Thymus (tissue), 11 donors: ENCODE results near the gene MTFR1L. TPM values are rescaled to one million over a fixed set of nuclear protein-coding genes. Genes with fewer than 3 reads are reported as not detected.
"Not testable (repeated sequence)": the region's sequence is repeated elsewhere in the genome, so short reads cannot be mapped to it uniquely, and the experiment has no call there.

Experiments
- DNase-seq, 9 donors: peaks; one replicate each; pipeline ENCODE4 v3.0.0-alpha.2; 2013; ENCODE audit warnings: low spot score in 9 of 9, low read depth in 6 of 9, missing footprints in 1 of 9
- H3K27ac ChIP-seq, 2 donors: one replicate each; pipeline ENCODE4 v1.5.1; 2013; ENCODE audit warnings: control low read depth in 1 of 2, low read depth in 1 of 2, low read length in 1 of 2, mild to moderate bottlenecking in 1 of 2, moderate library complexity in 1 of 2
- H3K27me3 ChIP-seq, 2 donors: one replicate each; pipeline ENCODE4 v1.5.1; 2013; ENCODE audit warnings: low read length in 1 of 2; ENCODE audit not compliant: control insufficient read depth in 2 of 2, insufficient read depth in 1 of 2
- H3K36me3 ChIP-seq, 2 donors: one replicate each; pipeline ENCODE4 v1.5.1; 2013; ENCODE audit warnings: low read length in 1 of 2, mild to moderate bottlenecking in 1 of 2, moderate library complexity in 1 of 2; ENCODE audit not compliant: control insufficient read depth in 2 of 2, insufficient read depth in 2 of 2
- H3K4me1 ChIP-seq, 2 donors: one replicate each; pipeline ENCODE4 v1.5.1; 2013; ENCODE audit warnings: low read length in 2 of 2; ENCODE audit not compliant: control insufficient read depth in 2 of 2, insufficient read depth in 2 of 2
- H3K4me3 ChIP-seq, 2 donors: one replicate each; pipeline ENCODE4 v1.5.1; 2013; ENCODE audit warnings: low read length in 2 of 2, control low read depth in 1 of 2, mild to moderate bottlenecking in 1 of 2
- H3K9me3 ChIP-seq, 2 donors: one replicate each; pipeline ENCODE4 v1.5.1; 2013; ENCODE audit warnings: low read length in 1 of 2, mild to moderate bottlenecking in 1 of 2; ENCODE audit not compliant: control insufficient read depth in 2 of 2, insufficient read depth in 1 of 2
- WGBS: extraction: QIAGEN DNeasy Blood & Tissue Kit; methylation state at CpG from one replicate; pipeline ENCODE4 v1.1.7; 2013; 5-methylcytosine and 5-hydroxymethylcytosine counted together
- polyA plus RNA-seq: library from polyadenylated mRNA; stranded (reverse); fragments of 200-250 nt; gene quantifications from one replicate; pipeline ENCODE4 v1.2.3, GENCODE V29; 2013
- total RNA-seq: library from RNA; stranded (reverse); fragments of 120-200 nt; gene quantifications from one replicate; pipeline ENCODE4 v1.2.4, GENCODE V29; 2013
- donor health status: healthy.

MTFR1L gene
- total and polyA plus RNA-seq, 2 donors, result 21.5 to 53.9 TPM

DNA sequence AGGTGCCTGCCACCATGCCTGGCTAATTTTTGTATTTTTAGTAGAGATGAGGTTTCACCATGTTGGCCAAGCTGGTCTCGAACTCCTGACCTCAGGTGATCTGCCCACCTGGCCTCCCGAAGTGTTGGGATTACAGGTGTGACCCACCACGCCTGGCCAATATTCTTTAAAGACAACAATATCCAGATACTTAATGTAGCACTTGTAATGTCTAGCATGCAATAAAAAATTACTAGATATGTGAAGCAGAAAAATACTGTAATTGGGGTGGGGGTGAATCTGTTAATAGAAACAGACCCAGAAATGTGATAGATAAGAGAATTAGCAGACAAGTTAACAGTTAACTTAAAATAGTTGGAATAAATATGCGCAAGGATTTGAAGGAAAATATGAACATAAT lies 20.1 kb downstream of the MTFR1L start:
- H3K4me3 ChIP-seq, H3K27me3 ChIP-seq, H3K4me1 ChIP-seq, H3K9me3 ChIP-seq, DNase-seq, H3K27ac ChIP-seq: not testable (repeated sequence)
- H3K36me3 ChIP-seq, result peaks cover 0 to 11% of the 10 kb centered on the region in 2 donors
- WGBS, result 99% methylated on average over 4 of the region's 4 CpGs

DNA sequence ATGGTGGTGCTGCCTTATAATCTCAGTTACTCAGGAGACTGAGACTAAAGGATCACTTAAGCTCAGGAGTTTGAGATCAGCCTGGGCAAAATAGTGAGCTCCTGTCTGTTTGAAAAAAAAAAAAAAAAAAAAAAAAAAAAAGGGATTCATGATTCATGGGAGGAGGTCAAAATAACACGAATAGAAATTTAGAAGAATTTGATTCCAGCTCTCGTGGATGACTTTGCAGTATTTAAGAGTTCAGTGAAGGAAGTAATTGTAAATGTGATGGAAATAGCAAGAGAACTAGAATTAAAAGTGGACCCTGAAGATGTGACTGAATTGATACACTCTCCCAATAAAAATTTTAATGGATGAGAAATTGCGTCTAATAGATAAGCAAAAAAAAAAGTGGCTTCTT lies 23.7 kb downstream of the MTFR1L start:
- Histone ChIP-seq H3K4me3 (no peak overlapping the region), H3K36me3 (no peaks in the 10 kb centered on the region), H3K4me1 (no peaks in the 10 kb centered on the region), H3K9me3 (no peaks in the 10 kb centered on the region), H3K27me3 (no peaks in the 10 kb centered on the region), H3K27ac (no peak overlapping the region)
- no peak for DNase-seq
- WGBS, result 88% methylated on average over 3 of the region's 3 CpGs

DNA sequence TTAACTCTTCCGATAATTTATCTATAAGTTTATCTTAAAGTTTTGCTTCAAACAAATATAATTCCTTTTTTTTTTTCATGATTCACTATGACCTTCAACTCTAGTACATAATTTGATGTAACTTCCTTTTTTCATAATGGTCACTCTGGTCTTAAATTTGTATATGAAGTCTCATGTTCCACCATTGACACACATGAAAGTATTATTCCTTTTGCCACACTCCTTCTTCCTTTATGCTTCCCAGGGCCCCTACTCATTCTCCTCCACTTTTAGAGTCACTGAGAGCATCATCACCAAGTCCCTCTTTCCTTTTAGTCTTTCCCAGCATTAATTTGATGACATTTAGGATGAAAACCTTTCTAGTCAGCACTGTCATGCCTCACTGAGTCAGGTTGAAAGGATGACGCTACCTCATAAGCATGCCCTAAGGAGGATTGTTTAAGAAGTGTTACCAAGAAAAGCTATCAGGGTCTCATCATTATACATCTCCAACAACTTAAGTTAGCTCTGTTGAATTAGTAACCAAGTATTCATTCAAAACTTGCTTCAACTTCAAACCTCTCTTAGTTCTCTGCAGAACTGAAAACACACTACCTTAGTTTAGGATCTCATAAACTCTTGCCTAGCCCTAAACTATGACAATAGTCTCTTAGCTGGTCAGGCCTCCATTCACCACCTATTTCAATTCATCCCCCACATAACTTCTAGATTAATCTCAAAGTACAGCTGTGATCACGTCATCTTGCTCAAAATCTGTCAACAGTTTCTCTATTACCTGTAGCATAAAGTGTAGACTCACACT lies 25.0 kb downstream of the MTFR1L start:
- no peaks in the 10 kb centered on the region for H3K27me3 ChIP-seq
- no peaks in the 10 kb centered on the region for H3K9me3 ChIP-seq
- H3K36me3 ChIP-seq, result no peaks in the 10 kb centered on the region
- 97% methylated on average over 3 of the region's 3 CpGs for WGBS
- no peak overlapping the region for H3K4me3 ChIP-seq
- no peaks in the 10 kb centered on the region for H3K4me1 ChIP-seq
- no peak overlapping the region for H3K27ac ChIP-seq
- DNase-seq, result no peak

DNA sequence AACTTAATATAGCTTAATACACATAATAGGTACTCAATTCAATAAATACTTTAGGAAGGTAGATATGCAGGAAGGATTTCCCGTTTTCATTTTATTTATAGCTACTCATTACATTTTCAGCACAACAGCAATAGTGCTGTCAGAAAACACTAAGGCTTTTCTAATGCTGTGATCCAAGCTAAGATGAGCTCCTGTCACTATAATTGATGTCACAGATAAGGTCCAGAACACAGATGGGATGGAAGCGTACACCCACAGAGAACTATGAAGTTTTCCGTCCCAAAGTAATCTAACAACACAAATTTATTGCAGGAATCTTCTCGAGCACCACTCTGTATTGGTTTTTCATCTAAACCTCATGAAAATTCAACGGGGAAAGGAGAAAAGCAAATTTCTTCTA lies 25.9 kb downstream of the MTFR1L start:
- no peak for DNase-seq
- H3K4me1 ChIP-seq, result no peaks in the 10 kb centered on the region
- whole genome bisulfite sequencing, result 91% methylated on average over 5 of the region's 5 CpGs
- no peaks in the 10 kb centered on the region for H3K36me3 ChIP-seq
- H3K9me3 ChIP-seq, result no peaks in the 10 kb centered on the region
- H3K27ac ChIP-seq, result no peak overlapping the region
- H3K27me3 ChIP-seq, result no peaks in the 10 kb centered on the region
- H3K4me3 ChIP-seq, result no peak overlapping the region

DNA sequence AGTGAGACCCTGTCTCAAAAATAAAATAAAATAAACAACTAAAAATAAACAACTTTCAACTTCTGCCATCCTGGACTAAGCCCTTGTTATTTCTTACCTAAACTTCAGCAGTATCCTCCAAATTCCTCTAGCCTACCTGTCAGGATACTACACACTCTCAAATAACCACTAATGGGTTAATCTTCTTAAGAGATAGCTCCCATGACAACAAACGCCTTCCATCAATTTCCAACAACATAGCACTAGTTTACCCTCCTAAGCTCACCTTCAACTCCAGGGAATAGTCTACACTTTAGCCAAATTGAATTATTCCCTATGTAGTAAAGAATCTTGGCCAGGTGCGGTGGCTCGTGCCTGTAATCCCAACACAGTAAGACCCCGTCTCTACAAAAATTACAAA lies 28.2 kb downstream of the MTFR1L start:
- Histone ChIP-seq H3K36me3 (no peaks in the 10 kb centered on the region), H3K27ac (no peak overlapping the region), H3K4me1 (no peaks in the 10 kb centered on the region), H3K9me3 (no peaks in the 10 kb centered on the region), H3K27me3 (no peaks in the 10 kb centered on the region), H3K4me3 (no peak overlapping the region)
- no peak for DNase-seq
- 97% methylated on average over 4 of the region's 4 CpGs for WGBS

DNA sequence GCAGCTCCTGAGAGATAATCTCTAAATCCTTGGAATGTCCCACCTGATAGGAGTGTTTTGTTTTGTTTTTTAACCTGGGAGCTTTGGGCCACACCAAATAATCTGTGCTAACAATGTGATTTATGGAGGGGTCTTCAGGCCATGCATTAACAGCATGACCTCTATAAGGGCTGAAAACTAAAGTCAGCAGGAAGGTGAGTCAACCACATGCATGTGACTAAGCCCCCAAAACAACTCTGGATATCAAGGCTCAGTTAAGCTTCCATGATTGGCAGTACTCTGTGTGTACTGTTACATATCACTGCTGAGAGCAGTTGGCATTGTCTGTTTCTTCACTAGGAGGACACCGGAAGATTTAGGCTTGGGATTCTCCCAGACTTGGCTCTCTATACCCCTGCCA lies 28.8 kb downstream of the MTFR1L start:
- 100% methylated on average over 1 of the region's 1 CpG for WGBS
- Histone ChIP-seq H3K4me3 (no peak overlapping the region), H3K36me3 (no peaks in the 10 kb centered on the region), H3K27me3 (no peaks in the 10 kb centered on the region), H3K9me3 (no peaks in the 10 kb centered on the region), H3K27ac (no peak overlapping the region), H3K4me1 (no peaks in the 10 kb centered on the region)
- no peak for DNase-seq

DNA sequence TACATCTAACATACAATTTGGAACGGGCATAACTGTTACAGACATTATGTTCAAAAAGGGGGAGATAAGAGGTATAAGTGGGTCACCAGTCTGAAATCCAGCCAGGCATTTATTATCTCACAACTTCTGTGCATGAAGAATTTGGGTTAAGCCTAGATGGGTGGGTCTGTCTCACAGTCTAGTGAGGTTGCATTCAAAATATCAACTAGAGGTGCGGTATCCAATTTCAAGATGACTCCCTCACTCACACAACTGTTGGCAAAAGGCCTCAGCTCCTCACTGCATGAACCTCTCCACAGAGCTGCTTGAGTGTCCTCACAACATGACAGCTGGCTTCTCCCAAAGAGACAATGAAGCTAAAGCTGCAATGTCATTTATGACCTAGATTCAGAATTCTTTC lies 34.8 kb downstream of the MTFR1L start:
- Histone ChIP-seq H3K36me3 (no peaks in the 10 kb centered on the region), H3K9me3 (peaks cover 0 to 2% of the 10 kb centered on the region in 2 donors), H3K4me3 (no peak overlapping the region), H3K27ac (no peak overlapping the region), H3K27me3 (no peaks in the 10 kb centered on the region), H3K4me1 (peaks cover 7 to 10% of the 10 kb centered on the region in 2 donors)
- no peak for DNase-seq
- WGBS, result over 99% methylated on average over 2 of the region's 2 CpGs

DNA sequence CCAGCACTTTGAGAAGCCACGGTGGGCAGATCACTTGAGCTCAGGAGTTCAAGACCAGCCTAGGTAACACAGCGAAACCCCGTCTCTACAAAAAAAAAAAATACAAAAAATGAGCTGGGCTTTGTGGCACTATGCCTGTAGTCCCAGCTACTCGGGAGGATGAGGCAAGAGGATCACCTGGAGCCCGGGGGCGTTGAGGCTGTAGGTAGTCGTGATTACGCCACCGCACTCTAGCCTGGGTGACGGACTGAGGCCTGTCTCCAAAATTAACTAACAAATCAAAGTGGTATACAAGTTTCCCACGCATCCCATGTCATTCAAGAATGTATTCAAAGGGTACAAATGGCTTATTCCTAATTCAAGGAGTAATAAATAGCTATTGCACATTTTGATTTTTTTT lies 37.1 kb downstream of the MTFR1L start:
- H3K36me3 ChIP-seq, result no peaks in the 10 kb centered on the region
- no peak for DNase-seq
- peaks cover 0 to 10% of the 10 kb centered on the region in 2 donors for H3K9me3 ChIP-seq
- 97% methylated on average over 11 of the region's 11 CpGs for WGBS
- no peaks in the 10 kb centered on the region for H3K27me3 ChIP-seq
- H3K4me1 ChIP-seq, result peaks cover 7 to 24% of the 10 kb centered on the region in 2 donors
- H3K4me3 ChIP-seq, result no peak overlapping the region
- H3K27ac ChIP-seq, result no peak overlapping the region

DNA sequence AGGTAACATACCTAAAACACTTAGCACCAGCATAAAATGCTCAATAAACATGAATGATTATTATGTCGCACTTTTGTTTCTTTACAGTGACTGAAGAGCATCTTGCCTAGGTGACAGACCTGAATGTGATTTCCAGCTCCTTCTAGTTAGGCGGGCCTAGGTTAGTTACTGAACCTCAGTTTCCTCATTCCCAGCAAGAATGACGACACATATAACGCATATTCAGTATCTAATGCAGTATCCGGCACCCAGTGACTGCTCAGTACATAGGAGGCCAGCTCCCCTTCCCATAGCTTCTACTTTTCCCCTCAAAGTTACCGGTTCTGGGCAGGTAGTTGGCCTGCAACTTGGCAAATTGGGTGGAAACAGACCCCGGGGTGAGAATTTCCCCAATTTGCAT lies 38.7 kb downstream of the MTFR1L start:
- H3K9me3 ChIP-seq, result peaks cover 0 to 10% of the 10 kb centered on the region in 2 donors
- peaks cover 7 to 24% of the 10 kb centered on the region in 2 donors for H3K4me1 ChIP-seq
- H3K27ac ChIP-seq, result no peak overlapping the region
- DNase-seq, result no peak
- H3K36me3 ChIP-seq, result peaks cover 0 to 9% of the 10 kb centered on the region in 2 donors
- peak overlapping the region in 1 of 2 donors; percentile 72 for H3K4me3 ChIP-seq
- WGBS, result 66% methylated on average over 7 of the region's 7 CpGs
- H3K27me3 ChIP-seq, result no peaks in the 10 kb centered on the region
